ENCODE measurements around the gene LY9.
"Not testable (repeated sequence)": the region's sequence is repeated elsewhere in the genome, so short reads cannot be mapped to it uniquely, and the experiment has no call there.

The LY9 gene

DNA sequence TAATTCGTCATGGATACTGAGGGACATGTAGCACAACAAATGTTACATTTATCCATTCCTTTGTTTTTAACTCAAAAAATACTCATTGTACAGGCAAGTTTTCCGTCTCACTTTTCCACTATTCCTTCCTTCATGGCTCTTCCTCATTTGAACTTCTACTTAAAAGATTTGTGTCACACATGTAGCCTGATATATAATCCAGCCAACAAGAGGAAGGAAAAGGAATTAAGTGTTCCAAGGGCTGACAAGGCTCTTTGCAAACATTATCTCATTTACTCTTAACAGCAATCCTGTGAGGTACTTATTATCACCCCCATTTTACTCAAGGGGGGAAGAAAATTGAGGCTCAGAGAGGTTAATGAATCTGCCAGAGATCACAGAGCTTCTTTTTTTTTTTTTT, 43.8 kb downstream of the LY9 start:
- no peak for DNase-seq

DNA sequence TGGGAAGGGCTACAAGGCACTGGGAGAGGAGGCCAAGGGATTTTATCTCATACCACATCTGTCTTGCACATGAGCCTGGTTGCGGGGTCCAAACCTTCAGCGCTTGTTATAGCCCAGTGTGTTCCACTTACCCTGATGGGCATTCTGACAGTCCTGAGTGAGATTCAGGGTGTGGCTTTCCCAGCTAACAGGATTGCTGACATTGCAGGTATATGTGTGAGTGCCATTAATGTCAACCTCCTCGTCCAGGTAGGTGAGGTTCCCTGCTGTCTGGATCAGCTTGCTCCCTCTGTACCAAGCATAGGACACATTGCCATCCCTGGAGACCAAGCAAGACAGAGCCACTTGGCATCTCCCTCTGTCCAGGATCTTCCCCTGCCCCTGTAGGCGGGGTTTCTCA, 45.1 kb downstream of the LY9 start:
- DNase-seq, result no peak

DNA sequence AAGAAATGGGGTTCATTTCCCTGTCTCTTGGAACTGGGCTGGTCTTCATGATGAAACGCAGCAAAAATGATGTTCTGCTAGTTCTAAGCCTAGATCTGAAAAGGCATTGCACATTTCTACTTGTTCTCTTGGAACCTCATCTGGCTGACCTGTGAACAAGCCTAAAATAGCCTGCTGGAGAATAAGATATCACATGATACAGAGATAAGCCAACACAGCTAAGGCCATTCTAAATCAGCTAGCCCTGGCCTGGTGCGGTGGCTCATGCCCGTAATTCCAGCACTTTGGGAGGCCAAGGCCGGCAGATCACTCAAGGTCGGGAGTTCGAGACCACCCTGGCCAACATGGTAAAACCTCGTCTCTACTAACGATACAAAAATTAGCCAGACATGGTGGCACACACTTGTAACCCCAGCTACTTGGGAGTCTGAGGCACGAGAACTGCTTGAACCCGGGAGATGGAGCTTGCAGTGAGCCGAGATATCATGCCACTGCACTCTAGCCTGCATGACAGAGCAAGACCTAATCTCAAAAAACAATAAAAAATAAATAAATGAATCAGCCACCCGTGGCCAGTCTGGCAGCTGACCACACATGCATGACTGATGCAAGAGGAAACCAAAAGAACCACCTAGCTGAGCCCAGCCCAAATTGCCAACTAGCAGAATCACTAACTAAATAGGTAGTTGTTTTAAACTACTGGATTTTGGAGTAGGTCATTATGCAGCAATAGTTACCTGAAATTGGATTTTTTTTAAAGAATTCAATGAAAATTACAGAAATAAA, 48.7 kb downstream of the LY9 start:
- no peak for DNase-seq

DNA sequence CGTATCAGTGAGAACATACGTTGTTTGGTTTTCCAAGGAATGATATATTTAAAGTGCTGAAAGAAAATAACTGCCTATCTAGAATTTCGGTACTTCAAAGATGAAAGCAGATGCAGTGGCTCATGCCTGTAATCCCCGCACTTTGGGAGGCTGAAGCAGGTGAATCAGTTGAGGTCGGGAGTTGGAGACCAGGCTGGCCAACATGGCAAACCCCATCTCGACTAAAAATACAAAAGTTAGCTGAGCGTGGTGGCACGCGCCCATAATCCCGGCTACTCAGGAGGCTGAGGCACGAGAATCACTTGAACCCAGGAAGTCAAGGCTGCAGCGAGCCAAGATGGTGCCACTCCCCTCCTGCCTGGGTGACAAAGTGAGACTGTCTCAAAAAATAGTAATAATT, 50.3 kb downstream of the LY9 start:
- no peak for DNase-seq

GRCh38 chr1:160850541-160850940, 54.6 kb downstream of the LY9 start:
- DNase-seq, result no peak

GRCh38 chr1:160850993-160851392, 55.0 kb downstream of the LY9 start:
- DNase-seq, result no peak

- no peak for DNase-seq
These were observed 57.0 kb downstream of the LY9 start for GRCh38 chr1:160853014-160853413.

DNA sequence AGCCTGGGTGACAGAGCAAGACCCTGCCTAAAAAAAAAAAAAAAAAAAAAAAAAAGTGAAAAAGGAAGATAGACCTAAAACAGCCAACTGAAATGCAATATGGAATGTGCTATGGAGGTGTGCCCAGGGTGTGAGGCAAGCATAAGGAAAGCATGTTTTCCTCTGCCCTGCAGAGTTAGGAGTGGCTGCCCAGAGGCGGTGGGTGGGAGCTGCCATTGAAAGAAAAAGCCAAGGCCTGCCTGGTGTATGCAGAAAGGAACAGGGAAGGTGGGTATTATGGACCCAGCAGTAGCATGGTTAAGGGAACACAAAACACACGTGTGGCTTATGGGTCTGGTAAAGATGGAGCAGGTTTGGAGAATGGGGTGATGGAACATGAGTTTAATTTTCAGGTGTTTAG, 57.8 kb downstream of the LY9 start:
- no peak for DNase-seq

DNA sequence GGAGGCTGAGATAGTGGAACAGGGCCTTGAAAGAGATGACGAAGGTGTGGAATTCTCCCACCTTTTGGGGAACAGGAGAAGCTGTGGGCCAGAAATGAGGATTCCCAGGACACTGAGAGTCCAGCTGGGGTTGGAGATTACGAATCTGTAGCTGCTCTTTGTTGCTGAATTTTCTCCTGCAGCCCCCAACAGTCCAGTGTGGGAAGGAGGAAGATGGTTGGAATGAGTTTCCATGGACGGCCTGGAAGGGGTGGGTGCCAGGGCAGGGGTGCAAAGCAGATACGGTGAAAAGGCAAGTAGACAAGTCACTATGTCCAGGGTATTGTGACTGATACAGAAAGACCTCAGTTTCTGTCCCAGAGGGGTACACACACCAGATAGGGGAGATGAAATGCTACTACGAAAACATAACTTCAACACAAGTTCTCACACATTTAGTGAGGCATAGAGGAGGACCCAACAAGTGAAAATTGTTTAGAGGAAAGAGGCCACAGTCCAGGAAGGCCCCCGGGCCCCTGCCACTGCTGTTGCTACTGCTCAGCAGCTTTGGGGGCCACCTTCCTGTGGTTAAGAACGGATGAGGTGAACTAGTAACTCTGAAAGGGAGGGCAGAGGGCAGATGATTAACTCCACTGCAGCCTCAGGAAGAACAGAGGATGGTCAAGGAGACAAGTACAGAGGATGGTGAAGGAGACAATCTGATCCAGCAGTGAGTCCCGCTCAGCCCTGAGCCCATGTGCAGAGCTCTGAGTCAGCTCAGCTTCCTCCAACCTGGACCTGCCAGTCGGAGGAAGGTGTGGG, 59.4 kb downstream of the LY9 start:
- DNase-seq, result no peak

DNA sequence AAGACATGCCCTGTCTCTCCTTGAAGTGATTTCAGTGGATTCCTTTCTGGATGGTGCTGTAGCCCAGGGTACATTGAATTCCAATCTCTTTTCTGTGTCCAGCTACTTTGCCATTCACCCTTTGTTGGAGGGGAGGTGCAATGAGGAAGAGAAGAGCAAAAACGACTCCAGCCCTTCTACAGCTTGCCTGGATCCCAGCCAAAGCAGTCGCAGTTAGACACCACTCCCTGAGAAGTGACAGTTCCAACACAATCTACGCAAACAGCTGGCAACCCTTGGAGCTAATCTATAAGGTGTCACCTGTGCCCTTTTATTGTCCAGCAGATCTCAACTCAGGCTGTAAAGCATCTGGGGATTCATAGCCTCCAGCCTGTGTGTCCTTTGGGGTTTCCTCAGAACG, 62.1 kb downstream of the LY9 start:
- DNase-seq, result no peak

DNA sequence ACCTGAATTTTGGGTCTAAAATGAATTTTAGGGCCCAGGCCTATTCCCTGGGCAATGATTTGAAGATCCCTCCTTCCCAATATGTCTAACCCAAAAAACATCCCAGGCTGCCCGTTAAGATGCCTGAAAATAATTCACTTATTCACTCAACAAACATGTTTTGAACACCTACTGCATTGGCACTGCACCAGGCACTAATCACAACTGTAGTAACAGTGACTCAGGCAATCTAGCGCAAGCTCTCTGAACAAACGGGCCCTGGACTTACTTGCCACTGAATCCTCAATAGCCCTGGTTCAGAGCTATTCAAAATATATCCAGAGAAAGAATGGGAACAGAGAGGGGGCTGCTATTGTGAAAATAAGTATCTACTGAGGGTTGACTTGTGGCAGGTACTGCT, 62.5 kb downstream of the LY9 start:
- DNase-seq, result no peak

- no peak for DNase-seq
These were observed 63.2 kb downstream of the LY9 start for GRCh38 chr1:160859166-160859565.

DNA sequence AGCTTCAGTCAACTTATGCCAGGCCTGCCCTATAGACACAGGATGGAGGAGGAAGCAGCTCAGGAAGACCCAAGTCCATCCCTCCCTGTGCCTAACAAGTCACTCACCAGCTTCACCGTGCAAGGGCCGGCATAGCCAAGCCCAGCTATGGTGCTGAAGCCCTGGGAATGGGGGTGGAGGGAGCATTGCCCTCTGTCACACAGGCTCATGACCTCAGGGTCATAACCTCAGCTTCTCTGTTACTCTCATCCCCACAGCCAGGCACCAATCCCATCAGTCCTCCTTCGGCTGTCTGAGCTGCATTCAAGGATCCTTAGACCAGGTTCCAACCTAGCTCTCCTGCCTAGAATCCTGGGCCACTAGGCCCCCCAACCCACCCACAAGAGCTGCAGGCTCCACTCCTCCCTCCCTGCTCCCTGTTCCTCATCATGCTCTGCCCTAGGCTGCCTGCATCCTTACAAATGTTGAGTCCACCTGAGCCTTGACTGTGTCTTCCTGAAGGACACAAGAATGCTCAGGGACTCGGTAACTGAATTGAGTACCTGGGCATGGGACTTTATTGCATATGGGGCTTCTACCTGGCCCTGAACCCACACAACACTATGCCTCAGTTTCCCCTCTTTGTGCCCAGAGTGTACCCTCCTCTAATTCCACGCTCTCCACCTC, 65.0 kb downstream of the LY9 start:
- DNase-seq, result no peak

- no peak for DNase-seq
These were observed 66.5 kb downstream of the LY9 start, which contains the start of gene CD244 for GRCh38 chr1:160862203-160863060. CD244 (minus strand) TSS chr1:160862887; CDS start chr1:160862677, 210 bp downstream.

DNA sequence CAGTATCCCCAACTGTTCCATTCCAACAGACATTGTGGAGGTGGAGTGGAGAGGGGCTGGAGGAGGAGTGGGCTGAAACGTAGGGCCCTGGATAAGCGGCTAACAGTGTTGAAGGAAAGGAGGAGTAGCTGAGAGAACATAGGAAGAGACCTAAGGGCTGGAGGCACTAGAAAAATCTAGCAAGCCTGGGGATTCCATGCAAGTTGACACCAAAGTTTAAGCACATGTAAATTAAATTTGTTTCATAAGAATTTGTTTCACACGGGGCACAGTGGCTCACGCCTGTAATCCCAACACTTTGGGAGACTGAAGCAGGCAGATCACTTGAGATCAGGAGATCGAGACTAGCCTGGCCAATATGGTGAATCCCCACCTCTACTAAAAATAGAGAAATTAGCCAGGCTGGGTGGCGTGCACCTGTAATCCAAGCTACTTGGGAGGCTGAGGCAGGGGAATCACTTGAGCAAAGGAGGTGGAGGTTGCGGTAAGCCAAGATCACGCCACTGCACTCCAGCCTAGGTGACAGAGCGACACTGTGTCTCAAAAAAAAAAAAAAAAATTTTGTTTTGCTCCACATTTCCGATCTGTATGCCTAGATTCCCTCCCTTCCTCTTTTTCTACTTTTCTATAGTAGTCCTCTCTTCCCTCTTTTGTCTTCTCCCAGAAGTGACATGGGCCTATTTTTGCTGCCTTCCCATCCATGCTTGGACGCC, 67.2 kb downstream of the LY9 start:
- DNase-seq, result no peak

DNA sequence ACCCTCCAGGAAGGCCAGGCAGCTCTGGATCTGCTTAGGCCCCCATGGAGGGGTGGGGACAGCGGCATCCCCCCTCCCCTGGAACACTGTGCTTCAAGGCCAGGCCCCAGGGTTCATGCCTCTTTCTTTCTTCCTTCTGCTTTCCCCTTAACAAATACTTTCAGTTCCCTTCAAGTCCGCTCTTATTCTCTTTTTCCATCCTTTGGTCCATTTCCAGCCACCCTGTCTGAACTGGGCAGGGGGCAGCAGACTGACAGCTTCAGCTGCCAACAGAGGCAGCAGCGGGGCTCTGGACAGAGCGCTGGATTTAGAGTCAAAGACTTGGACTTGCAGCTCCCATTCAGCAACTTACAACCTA, 67.8 kb downstream of the LY9 start:
- DNase-seq, result no peak

GRCh38 chr1:160864173-160864572, 68.2 kb downstream of the LY9 start:
- DNase-seq, result no peak

GRCh38 chr1:160865337-160865736, 69.4 kb downstream of the LY9 start:
- DNase-seq, result no peak

DNA sequence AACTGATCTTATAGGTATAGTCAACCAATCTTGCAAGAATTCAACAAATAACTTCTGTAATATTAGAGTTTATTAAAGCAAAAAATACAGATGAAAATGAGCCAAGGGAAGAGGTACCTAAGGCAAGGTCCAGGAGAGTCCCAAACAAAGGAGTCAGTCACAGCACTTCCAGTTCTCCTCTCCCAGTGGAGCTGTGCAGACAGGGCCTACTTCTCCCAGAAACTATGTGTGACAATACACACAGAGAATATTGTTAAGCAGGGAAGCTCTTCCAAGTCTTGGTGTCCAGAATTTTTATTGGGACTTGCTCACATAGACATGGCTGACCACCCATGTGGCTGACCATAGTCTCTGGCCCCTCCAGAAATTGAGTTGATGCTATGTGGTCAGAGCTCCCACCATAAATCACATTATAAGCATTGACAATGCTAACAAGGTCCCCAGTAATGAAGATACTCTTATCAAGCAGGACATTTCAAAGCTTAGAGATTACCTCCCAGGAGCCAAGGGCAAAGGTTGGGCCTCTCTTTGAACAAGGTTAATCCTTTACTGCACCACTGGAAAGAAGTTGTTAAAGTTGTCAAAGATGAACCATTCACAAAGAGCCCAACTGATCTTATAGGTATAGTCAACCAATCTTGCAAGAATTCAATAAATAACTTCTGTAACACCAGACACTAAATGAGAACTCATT, 70.2 kb downstream of the LY9 start:
- no peak for DNase-seq

GRCh38 chr1:160866695-160867260, 70.8 kb downstream of the LY9 start:
- DNase-seq, result no peak

DNA sequence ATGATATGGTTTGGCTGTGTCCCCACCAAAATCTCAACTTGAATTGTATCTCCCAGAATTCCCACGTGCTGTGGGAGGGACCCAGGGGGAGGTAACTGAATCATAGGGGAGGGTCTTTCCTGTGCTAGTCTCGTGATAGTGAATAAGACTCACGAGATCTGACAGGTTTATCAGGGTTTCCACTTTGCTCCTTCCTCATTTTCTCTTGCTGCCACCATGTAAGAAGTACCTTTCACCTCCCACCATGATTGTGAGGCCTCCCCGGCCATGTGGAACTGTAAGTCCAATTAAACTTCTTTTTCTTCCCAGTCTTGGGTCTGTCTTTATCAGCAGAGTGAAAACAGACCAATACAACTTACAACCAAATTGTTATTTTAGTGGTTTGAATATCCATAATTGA, 71.7 kb downstream of the LY9 start:
- DNase-seq, result not testable (repeated sequence)

Measured in NCI-H1105 treated with DMSO at 0.1 percent for 48 hours (cell line).